GM21717 (cell line): ENCODE data around the gene LANCL2.

ENCODE experiments used
- ATAC-seq: cut with Tn5 transposase; IDR thresholded peaks from one replicate; pipeline ENCODE4 v1.9.1; 2021; ENCODE audit warnings: mild to moderate bottlenecking, moderate library complexity; ENCODE audit not compliant: unreplicated experiment

The LANCL2 gene

DNA sequence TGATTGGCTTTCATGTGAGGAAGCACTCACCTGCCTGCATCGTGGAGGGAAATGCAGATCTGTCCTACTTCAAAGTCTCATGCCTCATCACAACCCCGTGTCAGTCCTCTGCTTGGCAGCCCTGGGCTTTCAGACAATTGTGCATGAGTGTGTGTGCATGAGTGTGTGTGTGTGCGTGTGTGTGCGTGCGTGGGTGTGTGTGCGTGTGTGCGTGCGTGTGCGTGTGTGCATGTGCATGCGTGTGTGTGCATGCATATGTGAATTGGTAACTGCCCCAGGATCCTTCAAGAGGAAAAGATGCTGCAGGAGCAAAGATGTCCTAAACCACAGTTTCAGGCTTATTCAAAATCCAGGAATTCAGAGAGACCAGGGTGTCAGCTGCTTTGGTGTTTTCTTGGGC is 71.3 kb downstream of the LANCL2 start:
- ATAC-seq = no peak

DNA sequence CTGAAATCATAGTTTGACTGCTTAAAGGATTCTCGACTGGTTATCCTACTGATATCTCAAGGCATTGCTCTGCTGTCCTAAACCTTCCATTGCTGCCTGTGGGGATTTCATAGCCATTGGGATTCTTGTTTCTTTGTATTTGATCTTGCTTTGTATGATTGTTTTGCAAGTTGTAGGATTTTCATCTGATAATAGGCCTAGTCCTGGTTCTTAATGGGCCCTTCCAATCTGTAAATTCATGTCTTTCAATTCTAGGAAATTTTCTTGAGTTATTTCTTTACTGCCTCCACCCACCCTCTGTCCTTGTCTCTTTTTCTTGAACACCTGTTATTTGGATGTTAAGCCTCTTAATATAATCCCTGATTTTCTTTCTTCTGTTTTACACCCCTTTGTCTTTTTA is 72.2 kb downstream of the LANCL2 start:
- no peak for ATAC-seq

DNA sequence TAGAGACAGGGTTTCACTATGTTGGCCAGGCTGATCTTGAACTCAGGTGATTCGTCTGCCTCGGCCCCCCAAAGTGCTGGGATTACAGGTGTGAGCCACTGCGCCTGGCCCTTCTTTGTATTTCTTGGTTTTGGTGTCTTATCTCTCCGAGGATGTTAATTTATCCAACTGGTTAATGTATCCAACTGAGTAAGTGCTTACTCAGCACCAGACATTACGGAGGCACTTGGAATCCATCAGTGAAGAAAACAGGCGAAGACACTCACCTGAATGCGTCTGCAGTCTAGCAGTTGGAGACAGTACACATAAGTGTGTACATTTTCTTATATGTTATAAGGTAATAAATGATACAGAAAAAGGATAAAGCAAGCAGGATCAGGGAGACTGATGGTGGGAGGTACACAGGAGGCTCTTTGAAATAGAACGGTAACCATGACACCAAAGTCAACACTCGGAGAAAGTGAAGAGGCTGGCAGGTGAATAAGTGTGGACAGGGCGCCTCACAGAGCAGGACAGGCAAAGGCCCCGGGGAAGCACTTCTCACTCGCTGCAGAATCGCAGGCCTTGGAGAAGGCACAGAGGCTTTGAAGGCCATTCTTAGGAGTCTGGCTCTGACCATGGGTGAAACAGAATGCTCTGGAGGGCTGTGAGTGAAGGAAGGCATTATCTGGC is 73.1 kb downstream of the LANCL2 start:
- ATAC-seq = no peak

DNA sequence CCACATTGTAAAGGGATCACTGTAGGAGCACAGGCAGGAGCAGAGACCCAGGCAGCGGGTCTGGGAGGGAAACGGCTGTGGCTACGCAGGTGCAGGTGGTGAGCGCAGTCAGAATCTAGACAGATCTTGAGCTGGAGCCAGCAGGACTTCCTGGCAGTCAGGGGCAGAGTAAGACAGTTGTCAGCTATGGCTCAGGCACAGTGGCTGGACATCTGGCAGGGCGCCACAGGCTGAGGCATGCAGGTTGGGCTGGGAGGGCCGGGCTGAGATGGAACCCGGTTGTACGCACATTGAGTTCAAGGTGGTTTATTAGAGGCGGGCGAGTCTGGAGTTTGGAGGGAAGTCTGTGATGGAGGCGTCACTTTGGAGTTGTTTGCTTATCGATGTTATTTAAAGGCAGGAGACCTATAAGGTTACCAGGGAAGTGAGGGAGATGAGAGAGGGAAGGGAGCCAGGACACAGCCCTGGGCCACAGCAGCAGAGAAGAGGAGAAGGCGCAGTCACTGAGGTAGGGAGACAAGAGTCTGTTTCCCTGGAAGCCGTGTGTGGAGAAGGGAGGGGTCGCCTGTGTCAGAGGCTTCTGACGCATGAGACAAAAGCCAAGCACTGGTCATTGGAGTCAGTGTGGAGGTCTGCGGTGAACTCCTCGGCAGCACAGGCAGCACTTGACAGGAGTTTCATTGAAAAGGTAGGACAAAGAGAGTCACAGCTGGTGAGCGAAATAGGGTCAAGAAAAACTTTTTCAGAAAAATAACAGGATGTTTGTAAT is 73.8 kb downstream of the LANCL2 start:
- ATAC-seq = no peak

DNA sequence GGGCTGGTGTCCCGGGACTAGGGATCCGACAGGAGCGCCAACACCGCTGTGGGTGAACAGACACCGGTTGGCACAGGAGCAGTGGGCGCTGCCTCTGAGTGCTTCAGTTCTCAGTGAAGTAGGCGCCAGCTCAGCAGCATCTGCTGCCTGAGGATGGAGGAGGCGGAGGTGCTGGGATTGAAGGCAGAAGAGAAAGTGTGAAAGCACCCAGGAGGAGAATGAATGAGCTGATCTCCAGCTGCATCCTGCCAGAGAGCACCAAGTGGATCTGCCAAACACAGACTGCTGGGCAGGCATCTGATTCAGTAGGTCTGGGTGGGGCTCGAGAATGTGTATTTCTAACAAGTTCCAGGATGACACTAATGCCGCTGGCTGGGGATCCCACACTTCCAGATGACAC is 74.5 kb downstream of the LANCL2 start:
- no peak for ATAC-seq

DNA sequence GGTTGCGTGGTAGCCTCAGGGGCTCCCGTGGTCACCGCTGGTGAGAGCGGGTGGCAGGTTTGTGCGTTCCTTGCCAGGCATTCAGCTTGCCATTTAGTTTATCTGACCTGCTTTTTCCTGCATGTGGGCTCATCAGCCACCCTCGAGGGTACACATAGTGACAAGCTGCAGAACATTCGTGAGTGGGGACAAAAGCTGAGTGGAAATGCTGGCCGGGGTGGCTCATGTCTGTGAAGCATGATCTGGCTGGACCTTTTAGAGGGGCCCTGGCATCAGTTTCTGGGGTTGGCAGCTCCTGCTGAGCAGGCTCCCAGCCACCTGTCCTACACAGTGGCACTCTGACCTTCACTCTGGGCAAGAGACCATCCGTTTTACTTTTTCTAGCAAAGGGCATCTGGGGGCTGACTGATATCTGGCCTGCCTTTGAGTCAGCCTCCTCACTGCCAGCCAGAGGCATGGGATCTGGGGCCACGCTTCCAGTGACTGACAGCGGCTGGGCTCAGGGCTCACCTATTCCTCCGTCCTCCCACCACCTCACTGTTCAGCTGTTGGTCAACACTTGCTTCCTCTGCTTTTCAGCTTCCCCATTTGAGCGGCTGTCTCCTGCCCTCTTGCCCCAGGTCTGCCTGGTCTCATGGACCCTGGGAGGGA is 75.0 kb downstream of the LANCL2 start:
- no peak for ATAC-seq

DNA sequence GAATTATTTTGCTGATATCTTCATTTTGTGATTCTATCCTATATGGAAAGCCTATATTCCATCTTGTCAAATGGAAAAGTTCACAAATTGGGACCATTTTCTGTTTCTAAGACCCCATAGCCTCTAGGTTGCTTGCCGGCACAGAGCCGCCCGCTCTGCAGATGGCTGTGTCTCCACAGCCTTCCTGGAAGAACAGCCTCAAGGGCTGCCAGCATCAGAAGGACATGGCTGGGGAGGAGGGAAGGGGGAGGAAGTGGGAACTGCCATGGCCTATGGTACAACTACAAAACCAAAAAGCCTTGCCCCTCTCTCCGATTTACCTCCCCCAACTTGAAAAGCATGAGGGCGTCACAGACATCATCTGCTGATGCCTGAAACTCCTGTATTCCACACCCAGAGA is 75.9 kb downstream of the LANCL2 start:
- ATAC-seq = no peak

DNA sequence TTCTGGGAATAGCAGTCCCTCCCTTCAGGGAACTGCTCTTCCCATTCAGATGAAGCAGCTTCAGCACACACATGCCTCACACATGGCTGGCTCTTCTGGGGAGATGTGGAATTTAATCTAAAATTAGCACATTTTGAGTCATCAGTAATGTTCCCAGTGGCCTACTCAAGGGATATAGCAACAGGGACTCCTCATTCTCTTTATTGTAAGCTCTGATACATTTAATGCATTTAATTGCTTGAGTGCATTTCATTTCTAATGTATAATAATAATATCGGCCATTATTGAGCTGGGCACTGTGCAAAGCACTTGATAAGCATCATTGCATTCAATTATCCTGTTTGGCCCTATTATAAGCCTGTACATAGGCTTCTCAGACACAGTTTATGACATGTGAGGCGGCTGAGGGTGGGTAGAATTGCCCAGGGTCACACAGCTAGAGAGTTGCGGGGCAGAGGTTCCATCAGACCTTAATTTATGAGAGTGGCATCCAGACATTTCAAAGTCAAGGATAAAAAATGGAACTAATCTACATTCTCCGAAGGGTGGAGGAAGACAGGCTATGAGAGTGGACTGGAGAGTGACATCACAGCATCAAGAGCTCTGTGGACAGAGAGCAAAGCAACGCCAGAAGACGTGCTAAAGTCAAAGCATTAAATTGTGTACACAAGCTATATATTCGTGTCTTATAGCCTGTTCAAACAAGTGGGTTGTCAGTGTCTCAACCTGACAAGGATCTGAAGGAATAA is 76.8 kb downstream of the LANCL2 start:
- no peak for ATAC-seq

DNA sequence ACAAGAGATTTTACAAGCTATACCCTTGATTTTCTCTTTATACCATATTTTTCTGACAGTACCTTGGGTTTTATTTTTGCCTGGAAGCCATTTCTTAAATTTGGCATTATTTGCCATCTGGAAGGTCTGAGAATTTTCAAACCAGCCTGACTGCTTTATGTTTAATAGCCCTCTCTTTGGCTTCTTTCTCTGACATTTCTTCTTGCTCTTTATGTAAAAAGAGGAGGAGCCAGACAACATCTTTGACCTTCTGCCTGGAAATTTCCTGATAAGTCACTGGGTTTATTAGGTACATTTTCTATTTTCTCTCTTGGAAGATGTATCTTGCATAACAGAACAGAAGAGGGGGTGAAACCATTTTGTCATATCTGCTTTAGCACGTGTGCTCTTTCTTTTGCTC is 79.6 kb downstream of the LANCL2 start:
- no peak for ATAC-seq

DNA sequence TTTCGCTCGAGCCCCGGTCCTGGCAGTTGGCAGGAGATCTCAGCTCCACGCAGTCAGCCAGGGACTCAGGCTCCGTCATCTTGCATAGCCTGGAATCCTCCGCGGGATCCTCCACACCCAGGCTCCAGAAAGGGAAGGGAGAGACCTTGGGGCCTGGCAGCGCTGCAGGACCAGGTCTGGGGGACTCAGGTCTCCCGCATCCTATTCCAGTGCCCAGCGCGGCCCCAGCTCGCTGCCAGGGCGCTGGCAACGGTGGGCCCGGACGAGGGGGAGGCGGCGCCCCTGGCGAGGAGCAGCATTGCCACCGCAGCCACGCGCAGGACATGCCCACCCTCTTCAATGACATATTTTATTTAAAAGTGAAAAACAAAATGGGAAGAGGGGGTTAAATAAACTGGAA is 83.4 kb downstream of the LANCL2 start:
- ATAC-seq = no peak

DNA sequence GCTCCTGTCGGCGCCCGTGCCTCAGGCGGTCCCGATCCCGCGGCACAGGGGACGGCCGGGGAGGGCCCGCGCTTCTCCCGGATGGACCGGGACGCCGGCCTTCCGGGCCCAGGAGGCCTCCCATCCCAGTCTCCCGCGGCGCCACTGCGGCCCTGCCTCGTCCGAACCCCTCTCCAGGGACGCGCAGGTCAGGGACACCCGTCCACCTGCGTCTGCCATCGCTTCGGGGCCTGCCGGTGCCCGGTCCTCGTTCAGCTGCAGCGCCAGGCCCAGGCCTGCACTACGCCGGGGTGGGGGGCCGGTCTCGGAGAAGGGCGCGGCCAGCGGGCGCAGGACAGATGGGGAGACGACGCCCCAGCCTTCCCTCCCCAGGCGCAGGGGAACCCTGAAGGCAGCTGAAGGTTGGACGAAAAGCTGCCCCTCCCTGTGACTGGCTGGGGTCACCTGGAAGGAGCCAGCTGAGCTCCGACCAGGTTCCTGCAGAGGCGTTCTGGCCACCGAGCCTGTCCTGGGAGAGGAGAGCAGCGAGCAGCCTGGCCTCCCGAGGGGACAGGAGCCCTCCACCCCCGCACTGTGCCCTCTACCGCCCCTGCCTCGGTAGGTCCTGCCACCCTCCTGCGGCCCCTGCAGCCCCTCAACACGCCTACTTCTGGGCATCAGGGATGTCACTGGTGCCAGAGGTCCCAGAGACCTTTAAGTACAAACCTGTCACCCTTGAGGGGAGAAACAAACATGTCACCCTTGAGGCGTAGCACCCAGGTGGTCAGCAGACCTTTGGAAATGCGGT is 84.3 kb downstream of the LANCL2 start:
- ATAC-seq = no peak

DNA sequence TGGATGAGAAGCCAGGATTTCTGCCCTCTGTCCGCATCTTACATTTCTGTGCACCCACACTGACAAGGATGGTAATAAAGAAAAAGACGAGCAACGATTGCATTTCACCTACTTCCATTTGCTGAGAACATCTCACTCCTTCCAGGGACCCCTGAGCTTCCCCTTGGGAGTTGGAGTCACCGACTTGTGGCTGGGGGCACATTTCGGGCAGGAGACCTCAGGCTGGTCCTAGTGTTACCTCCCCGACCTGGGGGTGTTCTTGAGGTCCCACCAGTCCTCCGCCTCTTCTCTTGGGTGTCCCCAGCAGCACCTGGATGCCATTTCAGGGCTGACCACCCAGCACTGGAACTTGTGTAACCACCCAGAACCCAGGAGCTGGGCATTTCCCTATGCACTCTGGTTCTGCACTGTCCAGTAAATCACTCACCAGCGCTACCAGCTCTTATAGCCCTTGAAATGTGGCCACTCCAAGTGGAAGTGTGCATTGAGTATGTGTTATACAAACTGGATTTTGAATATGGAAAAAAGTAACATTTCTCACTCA is 84.9 kb downstream of the LANCL2 start:
- no peak for ATAC-seq

DNA sequence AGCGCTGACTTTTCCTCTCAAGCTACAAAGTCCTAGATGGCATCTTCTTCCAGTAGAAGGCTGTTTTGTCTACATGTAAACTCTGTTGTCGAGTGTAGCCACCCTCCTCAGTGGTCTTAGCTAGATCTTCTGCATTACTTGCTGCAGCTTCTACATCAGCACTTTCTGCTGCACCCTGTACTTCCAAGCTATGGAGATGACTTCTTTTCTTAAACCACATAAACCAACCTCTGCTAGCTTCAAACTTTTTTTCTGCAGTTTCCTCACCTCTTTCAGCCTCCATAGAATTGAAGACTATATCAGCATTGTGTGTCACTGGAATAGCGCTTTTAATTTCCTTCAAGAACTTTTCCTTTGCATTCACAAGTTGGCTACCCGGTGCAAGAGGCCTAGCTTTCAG is 87.8 kb downstream of the LANCL2 start:
- no peak for ATAC-seq

DNA sequence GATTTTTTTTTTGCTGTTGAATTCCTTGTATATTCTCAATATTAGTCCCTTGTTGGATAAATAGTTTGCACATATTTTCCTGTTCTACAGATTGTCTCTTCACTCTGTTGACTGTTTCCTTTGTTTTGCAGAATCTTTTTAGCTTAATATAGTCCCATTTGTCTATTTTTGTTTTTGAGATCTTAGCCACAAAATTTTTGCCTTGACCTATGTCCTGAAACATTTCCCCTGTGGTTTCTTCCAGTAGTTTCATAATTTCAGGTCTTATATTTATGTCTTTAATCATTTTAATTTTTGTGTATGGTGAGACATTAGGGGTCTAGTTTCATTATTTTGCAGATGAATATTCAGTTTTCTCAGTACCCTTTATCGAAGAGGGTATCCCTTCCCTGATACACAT is 92.7 kb downstream of the LANCL2 start:
- ATAC-seq = no peak

DNA sequence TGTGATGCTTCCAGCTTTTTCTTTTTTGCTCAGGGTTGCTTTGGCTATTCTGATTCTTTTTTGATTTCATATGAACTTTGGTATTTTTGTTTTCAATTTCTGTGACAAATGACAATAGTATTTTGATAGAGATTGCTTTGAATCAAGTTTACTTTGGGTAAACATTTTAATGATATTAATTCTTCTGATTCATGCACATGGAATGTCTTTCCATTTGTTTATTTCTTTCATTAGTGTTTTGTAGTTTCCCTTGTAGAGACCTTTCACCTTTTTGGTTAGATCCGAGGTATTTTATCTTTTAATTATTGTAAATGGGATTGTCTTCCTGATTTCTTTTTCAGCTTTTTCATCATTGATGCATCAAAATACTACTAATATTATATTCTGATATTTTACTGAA is 93.2 kb downstream of the LANCL2 start:
- ATAC-seq = no peak

DNA sequence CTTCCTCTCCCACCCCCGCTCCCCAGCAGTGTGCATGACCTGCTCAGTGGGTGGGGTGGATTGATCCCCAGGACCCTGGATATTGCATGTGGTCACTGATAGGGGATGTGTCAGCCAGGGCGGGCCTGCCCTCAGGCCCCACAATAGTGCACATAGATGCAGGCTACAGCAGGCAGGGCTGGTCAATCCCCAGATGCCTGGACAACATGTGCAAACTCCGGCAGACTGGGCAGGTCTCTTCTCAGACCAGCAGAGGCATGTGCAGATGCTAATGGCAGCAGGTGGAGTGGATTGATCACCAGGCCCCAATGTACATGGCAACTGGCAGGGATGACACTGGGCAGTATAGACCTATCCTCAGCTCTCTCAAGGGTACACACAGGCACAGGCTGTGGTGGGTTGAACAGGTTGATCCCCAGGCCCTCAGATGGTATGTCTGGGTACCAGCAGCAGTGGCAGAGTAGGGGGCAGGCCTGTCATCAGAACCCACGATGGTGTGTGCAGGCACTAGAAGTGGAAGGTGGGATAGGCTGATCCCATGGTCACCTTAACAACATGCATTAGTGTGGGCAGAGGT is 98.6 kb downstream of the LANCL2 start:
- ATAC-seq = no peak

DNA sequence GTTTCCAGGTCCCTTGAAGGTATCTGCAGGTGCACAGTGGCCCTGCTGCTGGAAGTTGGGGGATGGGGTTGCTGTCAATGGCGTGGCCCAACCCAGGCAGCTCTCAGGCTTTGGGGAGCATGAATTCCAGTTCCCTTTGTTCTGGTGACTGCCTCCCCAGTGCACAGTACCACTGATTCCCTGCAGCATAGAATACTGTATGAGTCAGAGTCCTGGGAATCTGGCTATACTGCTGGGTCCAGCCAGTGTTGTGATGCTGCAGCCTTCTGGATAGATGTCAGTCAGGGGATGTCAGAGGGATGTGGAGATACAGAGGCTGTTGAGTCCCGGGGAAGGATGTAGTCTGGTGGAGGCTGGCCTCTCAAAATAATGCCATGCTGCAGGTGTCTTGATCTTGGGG is 99.3 kb downstream of the LANCL2 start:
- ATAC-seq = no peak

DNA sequence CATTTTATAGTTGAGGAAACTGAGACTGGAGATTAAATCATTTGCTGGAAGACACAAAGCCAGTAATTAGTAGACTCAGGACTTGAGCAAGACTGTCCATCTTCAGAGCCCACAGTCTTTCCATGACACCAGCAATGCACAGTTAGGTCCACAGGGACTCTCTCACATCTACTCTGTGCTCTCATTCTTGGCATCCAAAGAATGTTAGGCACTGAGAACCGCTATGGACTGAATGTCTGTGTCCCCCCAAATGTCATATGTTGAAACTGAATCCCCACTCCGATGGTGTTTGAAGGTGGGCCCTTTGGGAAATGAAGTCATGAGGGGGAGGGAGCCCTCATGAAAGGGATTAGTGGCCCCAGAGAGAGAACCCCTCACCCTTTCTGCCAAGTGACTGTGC is 100.6 kb downstream of the LANCL2 start:
- no peak for ATAC-seq

DNA sequence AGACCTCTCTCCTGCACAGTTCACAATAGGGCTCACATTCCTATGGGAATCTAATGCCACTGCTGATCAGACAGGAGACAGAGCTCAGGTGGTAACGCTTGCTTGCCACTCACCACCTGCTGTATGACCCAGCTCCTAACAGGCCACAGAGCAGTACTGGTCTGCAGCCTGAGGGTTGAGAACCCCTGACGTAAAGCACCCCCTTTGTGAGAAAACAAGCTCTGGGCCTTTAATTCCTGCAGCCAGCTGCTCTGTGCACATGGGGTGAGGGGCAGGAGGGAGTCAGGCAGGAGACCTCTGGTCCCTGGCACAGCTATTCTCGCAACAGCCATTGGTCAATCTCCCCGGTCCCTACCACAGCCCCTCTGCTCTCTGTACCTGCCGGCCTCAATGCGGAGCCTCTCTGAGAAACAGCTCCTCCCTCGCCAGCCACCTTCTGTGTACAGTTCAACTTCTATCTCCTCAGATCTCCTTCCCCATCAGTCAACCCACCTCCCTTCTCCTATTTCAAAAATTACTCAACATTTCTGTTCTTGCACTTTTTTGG is 102.0 kb downstream of the LANCL2 start:
- no peak for ATAC-seq

DNA sequence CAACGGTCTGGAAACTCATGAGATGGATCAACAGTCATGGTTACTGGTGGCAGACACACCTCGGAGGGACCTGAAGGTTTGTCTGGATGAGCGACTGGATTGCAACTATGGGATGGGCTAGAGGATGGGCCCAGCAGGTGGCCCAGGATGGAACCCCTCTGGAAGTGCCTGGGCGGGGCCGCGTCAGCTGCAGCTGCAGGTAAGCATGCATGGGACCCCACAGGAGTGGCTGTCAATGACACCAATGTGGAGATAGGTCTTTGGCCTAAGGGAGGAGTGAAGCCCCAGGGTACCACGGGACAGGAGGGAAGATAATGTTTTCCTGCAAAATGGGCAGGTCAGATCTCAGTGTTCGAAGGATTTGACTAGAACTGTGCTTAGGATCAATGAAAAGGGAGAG is 103.4 kb downstream of the LANCL2 start:
- ATAC-seq = no peak
